Stimulated activated CD8-positive, alpha-beta memory T cell treated with anti-CD3 and anti-CD28 coated beads, Interleukin-7, amount 100 ng/mL, for 1 hour (primary cell): ENCODE results near the gene ATXN7.

ENCODE experiments used
- DNase-seq, 2 donors: peaks; one replicate each; pipeline ENCODE4 v3.0.0-alpha.2; 2020; ENCODE audit warnings: low read depth in 2 of 2

Gene ATXN7, protein sequence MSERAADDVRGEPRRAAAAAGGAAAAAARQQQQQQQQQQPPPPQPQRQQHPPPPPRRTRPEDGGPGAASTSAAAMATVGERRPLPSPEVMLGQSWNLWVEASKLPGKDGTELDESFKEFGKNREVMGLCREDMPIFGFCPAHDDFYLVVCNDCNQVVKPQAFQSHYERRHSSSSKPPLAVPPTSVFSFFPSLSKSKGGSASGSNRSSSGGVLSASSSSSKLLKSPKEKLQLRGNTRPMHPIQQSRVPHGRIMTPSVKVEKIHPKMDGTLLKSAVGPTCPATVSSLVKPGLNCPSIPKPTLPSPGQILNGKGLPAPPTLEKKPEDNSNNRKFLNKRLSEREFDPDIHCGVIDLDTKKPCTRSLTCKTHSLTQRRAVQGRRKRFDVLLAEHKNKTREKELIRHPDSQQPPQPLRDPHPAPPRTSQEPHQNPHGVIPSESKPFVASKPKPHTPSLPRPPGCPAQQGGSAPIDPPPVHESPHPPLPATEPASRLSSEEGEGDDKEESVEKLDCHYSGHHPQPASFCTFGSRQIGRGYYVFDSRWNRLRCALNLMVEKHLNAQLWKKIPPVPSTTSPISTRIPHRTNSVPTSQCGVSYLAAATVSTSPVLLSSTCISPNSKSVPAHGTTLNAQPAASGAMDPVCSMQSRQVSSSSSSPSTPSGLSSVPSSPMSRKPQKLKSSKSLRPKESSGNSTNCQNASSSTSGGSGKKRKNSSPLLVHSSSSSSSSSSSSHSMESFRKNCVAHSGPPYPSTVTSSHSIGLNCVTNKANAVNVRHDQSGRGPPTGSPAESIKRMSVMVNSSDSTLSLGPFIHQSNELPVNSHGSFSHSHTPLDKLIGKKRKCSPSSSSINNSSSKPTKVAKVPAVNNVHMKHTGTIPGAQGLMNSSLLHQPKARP

GRCh38 chr3:63863150-63864007 lies at the start of gene ATXN7, which contains the start of gene THOC7:
Gene ATXN7 (plus strand): TSS chr3:63863867. CDS start chr3:63912599, 48,732 bp downstream.
Gene THOC7 (minus strand): TSS chr3:63863805. CDS start chr3:63863790, 15 bp downstream.
- peak; percentile 41 to 48 for DNase-seq

DNA sequence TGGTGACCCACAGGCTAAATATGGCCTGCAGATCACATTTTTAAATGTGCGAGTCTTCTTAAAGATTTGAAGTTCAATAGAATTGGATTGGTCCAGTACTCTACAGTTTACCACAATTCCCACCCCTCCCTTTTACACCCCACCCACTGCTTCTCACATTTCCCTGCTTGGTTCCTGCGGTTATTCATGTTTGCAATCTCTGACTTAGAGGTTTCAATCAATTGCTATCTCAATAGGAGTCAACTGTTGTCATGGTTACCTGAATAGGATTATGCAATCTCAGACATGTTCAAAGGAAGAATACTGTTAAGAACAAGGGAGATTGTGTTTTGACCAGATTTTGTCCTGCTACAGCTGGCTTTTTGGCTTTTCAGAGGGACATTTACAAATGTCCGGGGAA lies 49.4 kb upstream of the ATXN7 start:
- no peak for DNase-seq

DNA sequence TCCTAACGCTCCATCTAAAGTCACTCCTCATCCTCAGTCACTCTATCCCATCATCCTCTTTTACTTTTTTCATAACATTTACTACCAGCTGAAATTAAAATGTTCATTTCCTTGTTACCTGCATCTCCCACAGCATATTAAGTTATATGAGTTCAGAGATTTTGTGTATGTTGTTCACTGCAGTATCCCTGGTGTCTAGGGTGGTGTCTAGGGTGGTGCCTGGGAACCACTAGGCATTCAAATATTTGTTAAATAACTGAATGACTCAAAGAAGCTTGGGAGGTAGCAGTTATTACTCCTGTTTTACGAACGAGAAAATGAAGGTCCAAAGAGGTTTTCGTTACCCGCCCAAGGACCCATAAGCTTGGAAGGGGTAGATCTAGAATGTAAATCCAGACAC lies 46.4 kb upstream of the ATXN7 start:
- DNase-seq, result no peak

DNA sequence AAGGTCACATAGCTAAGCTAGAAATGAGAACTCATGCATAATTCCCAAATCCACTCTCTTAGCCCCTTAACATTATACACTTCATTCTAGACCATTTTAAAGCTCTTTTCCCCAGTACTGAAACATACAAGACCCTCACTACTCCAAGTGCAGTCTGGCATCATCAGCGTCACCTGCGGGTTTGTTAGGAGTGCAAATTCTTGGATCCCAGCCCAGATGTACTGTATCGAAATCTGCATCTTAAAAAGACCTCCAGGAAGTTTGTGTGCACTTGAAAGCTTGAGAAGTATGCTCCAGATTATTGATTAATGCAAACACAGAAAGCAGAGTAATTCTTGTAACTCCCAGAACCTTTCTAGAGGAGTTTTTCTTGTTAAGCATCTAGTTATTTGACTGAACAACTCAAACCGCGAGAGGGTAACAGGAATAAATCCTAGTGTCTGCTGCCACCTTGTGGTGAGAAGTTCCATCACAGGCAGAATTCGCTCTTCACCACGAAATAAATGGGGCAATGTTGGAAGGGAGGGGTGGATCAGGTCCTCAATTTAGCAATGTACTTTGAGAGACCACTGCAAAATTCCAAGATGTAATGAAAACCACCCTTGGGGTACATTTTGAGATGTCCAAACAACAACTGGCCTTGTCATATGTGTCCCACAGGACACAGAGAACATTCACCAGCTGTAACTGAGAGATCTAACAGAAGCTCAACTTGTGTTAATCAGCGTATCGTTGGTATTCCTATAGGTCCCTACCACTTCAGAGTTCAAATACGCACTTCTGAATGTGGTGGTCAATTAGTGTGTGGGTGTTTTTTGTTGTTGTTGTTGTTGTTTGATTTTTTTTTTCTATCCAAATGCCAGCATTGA lies 45.2 kb upstream of the ATXN7 start:
- DNase-seq, result peak; percentile 20 to 36

DNA sequence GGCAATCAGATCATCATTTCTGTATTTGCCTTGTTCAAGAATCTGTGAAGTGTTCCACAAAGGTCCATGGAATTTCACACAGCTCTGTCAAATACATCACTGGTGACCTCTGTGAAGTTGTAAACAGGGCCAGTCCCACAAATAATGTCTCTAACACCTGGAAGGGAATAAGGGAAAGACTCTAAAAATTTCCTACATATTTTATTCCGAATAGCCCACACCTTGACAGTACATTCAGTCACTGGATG lies 44.6 kb upstream of the ATXN7 start, which contains the start of gene C3orf49:
TSS of gene C3orf49 (plus strand) at position 149 of the 248 bp plus-strand sequence. CDS start 173 bp downstream, outside the sequence.
- DNase-seq, result no peak

DNA sequence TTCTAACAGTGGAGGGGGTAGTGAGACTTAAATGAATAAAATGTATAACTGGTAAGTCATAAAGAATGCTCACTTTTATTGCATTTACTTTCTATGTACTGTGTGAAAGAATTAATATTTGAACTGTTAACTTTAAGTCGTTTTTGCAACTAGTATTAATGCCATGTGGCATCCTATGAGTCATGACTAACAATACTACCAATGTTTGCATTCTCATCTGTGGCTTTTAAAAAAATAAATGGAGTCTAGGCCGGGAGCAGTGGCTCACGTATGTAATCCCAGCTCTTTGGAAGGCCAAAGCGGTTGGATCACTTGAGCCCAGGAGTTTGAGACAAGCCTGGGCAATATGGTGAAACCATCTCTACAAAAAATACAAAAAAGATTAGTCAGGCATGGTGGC lies 39.4 kb upstream of the ATXN7 start:
- DNase-seq, result no peak

DNA sequence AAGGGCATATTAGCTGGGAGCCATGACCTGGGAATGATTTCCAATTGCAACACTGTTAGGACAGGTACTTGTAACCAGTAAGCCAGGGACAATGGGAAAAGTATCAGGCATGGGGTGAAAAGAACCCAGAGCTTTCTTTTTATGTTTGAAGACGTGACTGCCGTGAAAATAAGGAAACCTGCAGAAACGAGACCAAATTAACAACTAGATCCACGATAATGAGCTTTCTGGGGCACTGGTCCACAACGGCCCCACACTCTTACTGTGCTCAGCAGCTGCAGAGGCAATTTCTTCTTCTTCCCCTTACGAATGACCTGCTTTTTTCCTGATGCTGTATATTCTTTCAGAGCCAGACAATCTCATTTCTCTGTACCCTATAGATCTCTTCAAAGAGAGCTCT lies 33.1 kb upstream of the ATXN7 start:
- no peak for DNase-seq

DNA sequence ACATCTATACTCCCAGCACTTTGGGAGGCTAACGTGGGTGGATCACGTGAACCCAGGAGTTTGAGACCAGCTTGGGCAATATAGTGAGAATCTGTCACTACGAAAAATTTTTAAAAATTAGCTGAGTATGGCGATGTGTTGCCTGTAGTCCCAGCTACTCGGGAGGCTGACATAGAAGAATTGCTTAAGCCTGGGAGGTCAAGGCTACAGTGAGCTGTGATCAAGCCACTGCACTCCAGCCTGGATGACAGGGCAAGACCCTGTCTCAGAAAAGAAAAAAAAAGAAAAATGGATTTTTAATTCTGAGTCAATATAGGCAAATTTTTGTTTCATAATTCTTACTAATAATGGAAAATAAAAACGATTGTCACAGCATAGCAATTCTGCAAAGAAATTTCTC lies 31.3 kb upstream of the ATXN7 start:
- DNase-seq, result no peak

GRCh38 chr3:63841704-63842103 lies 22.0 kb upstream of the ATXN7 start:
- no peak for DNase-seq

DNA sequence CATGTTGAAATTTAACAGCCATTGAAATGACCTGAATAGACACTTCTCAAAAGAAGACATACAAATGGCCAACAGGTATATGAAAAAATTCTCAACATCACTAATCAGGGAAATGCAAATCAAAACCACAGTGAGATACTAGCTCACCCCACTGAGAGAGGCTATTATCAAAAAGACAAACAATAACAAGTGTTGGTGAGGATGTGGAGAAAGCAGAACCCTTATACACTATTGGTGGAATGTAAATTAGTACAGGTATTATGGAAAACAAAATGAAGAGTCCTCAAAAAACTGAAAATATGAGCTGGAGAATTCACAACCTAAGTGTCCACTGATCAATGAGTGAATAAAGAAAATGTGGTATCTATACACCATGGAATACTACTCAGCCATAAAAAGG lies 21.5 kb upstream of the ATXN7 start:
- no peak for DNase-seq

- no peak for DNase-seq
These were observed 18.5 kb upstream of the ATXN7 start for GRCh38 chr3:63845215-63845614.

- no peak for DNase-seq
These were observed 15.8 kb upstream of the ATXN7 start for GRCh38 chr3:63847718-63848450.

- DNase-seq, result no peak
These were observed 14.5 kb upstream of the ATXN7 start for GRCh38 chr3:63849175-63849574.

GRCh38 chr3:63851287-63851686 lies 12.4 kb upstream of the ATXN7 start:
- DNase-seq, result no peak

DNA sequence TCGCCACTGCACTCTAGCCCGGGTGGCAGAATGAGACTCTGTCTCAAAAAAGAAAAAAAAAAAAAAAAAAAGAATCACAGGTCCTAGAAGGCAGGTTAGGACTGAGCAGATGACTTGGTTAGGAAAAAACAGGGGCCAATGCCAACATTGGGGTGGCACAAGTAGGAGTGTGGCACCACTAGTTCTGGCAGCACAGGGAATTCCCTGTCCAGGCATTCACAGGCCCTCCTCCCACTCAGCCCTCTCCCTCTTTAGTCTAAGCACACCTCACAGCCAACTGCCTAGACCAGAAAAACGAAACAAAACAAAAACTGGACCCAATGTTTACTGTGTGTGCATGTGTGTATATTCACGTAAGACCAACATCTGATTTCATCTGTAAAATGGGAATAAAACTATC lies 10.6 kb upstream of the ATXN7 start:
- DNase-seq, result no peak

- DNase-seq, result no peak
These were observed 8.2 kb upstream of the ATXN7 start for GRCh38 chr3:63855333-63855940.

DNA sequence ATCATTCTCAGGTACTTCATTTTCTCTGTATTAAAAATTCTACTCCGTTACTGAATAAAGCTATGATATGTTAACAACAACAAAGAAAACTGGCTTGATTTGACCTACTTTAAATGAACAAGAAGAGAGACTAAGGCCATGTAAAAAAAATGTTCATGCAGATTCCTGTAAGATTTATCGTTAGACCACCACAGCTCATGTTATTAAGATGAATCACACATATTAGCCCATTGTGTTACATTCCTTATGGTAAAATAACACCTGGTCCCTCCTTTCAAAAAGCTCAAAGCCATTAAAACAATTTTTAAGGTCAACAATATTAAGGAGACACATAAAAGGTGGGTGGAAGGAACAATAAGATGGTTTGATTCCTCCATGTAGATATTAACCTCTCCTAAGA lies 6.4 kb upstream of the ATXN7 start:
- no peak for DNase-seq

- no peak for DNase-seq
These were observed 2.9 kb upstream of the ATXN7 start for GRCh38 chr3:63860776-63861175.

- DNase-seq, result no peak
These were observed 2.4 kb upstream of the ATXN7 start for GRCh38 chr3:63861306-63861705.

- DNase-seq, result no peak
These were observed 890 bp upstream of the ATXN7 start for GRCh38 chr3:63862804-63863149.
